SK-N-SH (cell line): ENCODE results near the gene LRMDA. TPM values are rescaled to one million over a fixed set of nuclear protein-coding genes. Genes with fewer than 3 reads are reported as not detected.

Source experiments
- CTCF ChIA-PET: fragments of 300-600, 350-600 bp; formaldehyde crosslinking; extraction: SDS; loops from one replicate; lab custom pipeline; 2021; lab: Yijun Ruan, JAX
- POLR2A ChIA-PET: fragments of 350-600 bp; sonication (Branson Sonifier 250); formaldehyde crosslinking; extraction: SDS; loops from one replicate; lab custom pipeline; 2020; ENCODE audit warnings: antibody characterized with exemption, inconsistent platforms; lab: Yijun Ruan, JAX
- DNase-seq: peaks from one replicate; pipeline ENCODE4 v3.0.0; 2012
- H2AFZ ChIP-seq: fragments of 200-600 bp; sonication (generic); 2 replicates; pipeline ENCODE4 v1.8.1; 2016; ENCODE audit warnings: antibody characterized with exemption, mild to moderate bottlenecking, low read depth
- H3F3A ChIP-seq: fragments of 200-600 bp; sonication (generic); replicated peaks from 2 replicates; pipeline ENCODE3; 2016; ENCODE audit warnings: antibody characterized with exemption, mild to moderate bottlenecking; ENCODE audit not compliant: insufficient read depth
- H3K27ac ChIP-seq, 2 experiments: fragments of 200-500 bp in 1 of 2; fragments of 200-600 bp in 1 of 2; sonication (Bioruptor generic) in 1 of 2; sonication (generic), shearing (Covaris generic) in 1 of 2; 2 replicates each; pipeline versions ENCODE4 v1.5.1 to v1.6.1; 2014 to 2016; ENCODE audit warnings: low read depth in 2 of 2, inconsistent platforms in 1 of 2, low read length in 1 of 2, mild to moderate bottlenecking in 1 of 2, mixed read lengths in 1 of 2
- H3K27me3 ChIP-seq: fragments of 200-600 bp; sonication (generic), shearing (Covaris generic); 2 replicates; pipeline ENCODE4 v1.6.1; 2016; ENCODE audit warnings: mixed run types; ENCODE audit not compliant: insufficient read depth
- H3K36me3 ChIP-seq, 2 experiments: fragments of 200-500 bp in 1 of 2; fragments of 200-600 bp in 1 of 2; sonication (Bioruptor generic) in 1 of 2; sonication (generic) in 1 of 2; replicated peaks in 1 of 2; 2 replicates each; pipeline versions ENCODE3 to v1.5.1; 2014 to 2016; ENCODE audit warnings: low read length in 1 of 2, mild to moderate bottlenecking in 1 of 2; ENCODE audit not compliant: insufficient read depth in 2 of 2, control insufficient read depth in 1 of 2
- H3K4me1 ChIP-seq, 2 experiments: fragments of 200-500 bp in 1 of 2; fragments of 200-600 bp in 1 of 2; sonication (Bioruptor generic) in 1 of 2; sonication (generic), shearing (Covaris generic) in 1 of 2; 2 replicates each; pipeline versions ENCODE4 v1.5.1 to v1.6.1; 2014 to 2016; ENCODE audit warnings: low read depth in 1 of 2, low read length in 1 of 2, mixed run types in 1 of 2; ENCODE audit not compliant: insufficient read depth in 2 of 2, control insufficient read depth in 1 of 2
- H3K4me2 ChIP-seq: fragments of 200-600 bp; sonication (generic), shearing (Covaris generic); 2 replicates; pipeline ENCODE4 v1.6.1; 2017; ENCODE audit warnings: mixed run types
- H3K4me3 ChIP-seq, 2 experiments: fragments of 200-500 bp in 1 of 2; fragments of 200-600 bp in 1 of 2; sonication (Bioruptor generic) in 1 of 2; sonication (generic), shearing (Covaris generic) in 1 of 2; 2 replicates each; pipeline versions ENCODE4 v1.5.1 to v1.8.1; 2014 to 2016; ENCODE audit warnings: low read depth in 2 of 2, inconsistent platforms in 1 of 2, low read length in 1 of 2, mild to moderate bottlenecking in 1 of 2, mixed read lengths in 1 of 2, moderate library complexity in 1 of 2
- H3K79me2 ChIP-seq: fragments of 200-600 bp; sonication (generic); 2 replicates; pipeline ENCODE4 v1.8.1; 2017; ENCODE audit warnings: mild to moderate bottlenecking; ENCODE audit not compliant: insufficient read depth
- H3K9ac ChIP-seq: fragments of 200-600 bp; sonication (generic); 2 replicates; pipeline ENCODE4 v1.6.1; 2017; ENCODE audit warnings: mixed run types
- H3K9me2 ChIP-seq: fragments of 200-600 bp; sonication (generic); 2 replicates; pipeline ENCODE4 v1.6.1; 2017; ENCODE audit warnings: mixed run types
- H3K9me3 ChIP-seq: fragments of 200-600 bp; sonication (generic); 2 replicates; pipeline ENCODE4 v1.6.1; 2017; ENCODE audit warnings: mixed run types, mild to moderate bottlenecking, moderate library complexity
- H4K20me1 ChIP-seq: fragments of 200-600 bp; sonication (generic); 2 replicates; pipeline ENCODE4 v1.6.1; 2017; ENCODE audit warnings: mild to moderate bottlenecking, mixed run types; ENCODE audit not compliant: insufficient read depth
- CTCF ChIP-seq: fragments of 200-600 bp; sonication (generic); IDR thresholded peaks from 2 replicates; pipeline ENCODE4 v1.6.1; 2017; ENCODE audit warnings: antibody characterized with exemption, mild to moderate bottlenecking, moderate library complexity
- ELF1 ChIP-seq: IDR thresholded peaks from 2 replicates; pipeline ENCODE4 v1.4.0; 2012
- EP300 ChIP-seq, 2 experiments: IDR thresholded peaks; 2 replicates each; pipeline versions ENCODE4 v1.4.0 to v1.6.1; 2012; ENCODE audit warnings: borderline replicate concordance in 1 of 2, low read depth in 1 of 2, low read length in 1 of 2
- EZH2phosphoT487 ChIP-seq: fragments of 200-600 bp; sonication (generic); IDR thresholded peaks from 2 replicates; pipeline ENCODE4 v1.6.1; 2017; ENCODE audit warnings: low read depth, mixed run types, mild to moderate bottlenecking, antibody characterized with exemption, moderate library complexity, borderline replicate concordance
- FOSL2 ChIP-seq: IDR thresholded peaks from 2 replicates; pipeline ENCODE4 v1.4.0; 2012; ENCODE audit warnings: low read depth, mild to moderate bottlenecking, moderate library complexity, borderline replicate concordance
- GABPA ChIP-seq: IDR thresholded peaks from 2 replicates; pipeline ENCODE4 v1.4.0; 2012; ENCODE audit warnings: low read depth, mild to moderate bottlenecking
- GATA2 ChIP-seq: sonication (generic); formaldehyde crosslinking; IDR thresholded peaks from 2 replicates; pipeline ENCODE4 v1.5.0; 2020; ENCODE audit warnings: mild to moderate bottlenecking, missing genetic modification reagents
- MAX ChIP-seq: IDR thresholded peaks from 2 replicates; pipeline ENCODE4 v1.4.0; 2012; ENCODE audit warnings: low read depth
- MXI1 ChIP-seq: IDR thresholded peaks from 2 replicates; pipeline ENCODE4 v1.6.1; 2012; ENCODE audit warnings: mild to moderate bottlenecking, low read depth, low read length, improper control_type of control experiment
- NRF1 ChIP-seq: IDR thresholded peaks from 2 replicates; pipeline ENCODE4 v1.6.1; 2012; ENCODE audit warnings: low read depth, mild to moderate bottlenecking, low read length
- PBX3 ChIP-seq: IDR thresholded peaks from 2 replicates; pipeline ENCODE4; 2012
- RXRA ChIP-seq: IDR thresholded peaks from 2 replicates; pipeline ENCODE4 v1.4.0; 2012; ENCODE audit warnings: low read depth, mild to moderate bottlenecking, borderline replicate concordance
- SIN3A ChIP-seq: IDR thresholded peaks from 2 replicates; pipeline ENCODE4 v1.6.1; 2012; ENCODE audit warnings: low read depth, mild to moderate bottlenecking, low read length, moderate library complexity, borderline replicate concordance
- SMC3 ChIP-seq: IDR thresholded peaks from 2 replicates; pipeline ENCODE4 v1.6.1; 2012; ENCODE audit warnings: low read depth, low read length, improper control_type of control experiment
- USF1 ChIP-seq: IDR thresholded peaks from 2 replicates; pipeline ENCODE4 v1.4.0; 2012; ENCODE audit warnings: low read depth, borderline replicate concordance
- YY1 ChIP-seq: IDR thresholded peaks from 2 replicates; pipeline ENCODE4 v1.4.0; 2012; ENCODE audit warnings: low read depth, mild to moderate bottlenecking
- WGBS: methylation state at CpG from one replicate; pipeline ENCODE4 v1.1.6; 2017; ENCODE audit warnings: low lambda C conversion rate; 5-methylcytosine and 5-hydroxymethylcytosine counted together
- polyA plus RNA-seq, 3 experiments: library from polyadenylated mRNA; depleted of rRNA; stranded (reverse); fragments of >200 nt; gene quantifications; 2 replicates each; pipeline ENCODE4 v1.2.3, GENCODE V29; 2012

Gene LRMDA
- polyA plus RNA-seq, 1 of the 3 experiments (the other 2 are of a cell fraction) = 0.95 TPM

GRCh38 chr10:76139431-76139830 is 708.0 kb downstream of the LRMDA start:
- H3K9ac ChIP-seq = no peak overlapping the region
- no peaks in the 10 kb centered on the region for H3K27me3 ChIP-seq
- H4K20me1 ChIP-seq = no peaks in the 10 kb centered on the region
- H3K27ac ChIP-seq = no peak overlapping the region
- POLR2A ChIA-PET = no interaction called here
- no peak for DNase-seq
- CTCF ChIA-PET = no interaction called here
- 89% methylated on average over 5 of the region's 5 CpGs for WGBS
- peaks cover 0 to 1% of the 10 kb centered on the region in 2 experiments; a peak in 1 of 4 replicates for H3K4me1 ChIP-seq
- no peak overlapping the region for H2AFZ ChIP-seq
- no peaks in the 10 kb centered on the region for H3K79me2 ChIP-seq
- H3K36me3 ChIP-seq = no peaks in the 10 kb centered on the region
- no peaks in the 10 kb centered on the region for H3K9me2 ChIP-seq
- no peaks in the 10 kb centered on the region for H3K9me3 ChIP-seq
- H3K4me3 ChIP-seq = no peak overlapping the region
- H3F3A ChIP-seq = no peaks in the 10 kb centered on the region
- no peak for TF ChIP-seq YY1
- TF ChIP-seq MXI1 = no peak
- TF ChIP-seq FOSL2 = no peak
- TF ChIP-seq USF1 = no peak
- no peak for TF ChIP-seq NRF1
- TF ChIP-seq EZH2phosphoT487 = no peak
- no peak for TF ChIP-seq RXRA
- TF ChIP-seq GATA2 (CRISPR knock-in tag) = no peak
- no peak for TF ChIP-seq EP300 (IDR thresholded peaks at IDR 0.05; ENCODE audit: borderline replicate concordance in 1 of 2, low read depth in 1 of 2, low read length in 1 of 2)
- no peak for TF ChIP-seq SMC3
- no peak for TF ChIP-seq CTCF
- TF ChIP-seq PBX3 = no peak
- no peak for TF ChIP-seq SIN3A
- TF ChIP-seq ELF1 = no peak
- TF ChIP-seq GABPA = no peak
- no peak for TF ChIP-seq MAX
- TF ChIP-seq, all 33 proteins: peak for 0
- H3K4me2 ChIP-seq = no peak overlapping the region
